RWPE1 (cell line): ENCODE results near the gene S100A2.
A peak's percentile ranks its signal among the peaks of the same experiment; 100 is the strongest.

Source experiments
- CTCF ChIA-PET: fragments of 350-600 bp; sonication (Branson Sonifier 250); formaldehyde crosslinking; extraction: SDS; loops from one replicate; lab custom pipeline; 2021; lab: Yijun Ruan, JAX
- POLR2A ChIA-PET: fragments of 400-600 bp; formaldehyde crosslinking; extraction: SDS; loops from one replicate; lab custom pipeline; 2020; ENCODE audit warnings: antibody characterized with exemption; ENCODE audit not compliant: low non-redundant PET; lab: Yijun Ruan, JAX
- DNase-seq: peaks from one replicate; pipeline ENCODE4 v3.0.0; 2012; ENCODE audit warnings: low spot score
- H3K27ac ChIP-seq: fragments of 450-650 bp; 2 replicates; pipeline ENCODE4 v1.5.1; 2017
- TF ChIP-seq, protein P1 (sequence below): fragments of 450-650 bp; conservative IDR thresholded peaks from 2 replicates; pipeline ENCODE4 v1.5.1; 2017; ENCODE audit warnings: low read depth, mild to moderate bottlenecking

The S100A2 gene

DNA sequence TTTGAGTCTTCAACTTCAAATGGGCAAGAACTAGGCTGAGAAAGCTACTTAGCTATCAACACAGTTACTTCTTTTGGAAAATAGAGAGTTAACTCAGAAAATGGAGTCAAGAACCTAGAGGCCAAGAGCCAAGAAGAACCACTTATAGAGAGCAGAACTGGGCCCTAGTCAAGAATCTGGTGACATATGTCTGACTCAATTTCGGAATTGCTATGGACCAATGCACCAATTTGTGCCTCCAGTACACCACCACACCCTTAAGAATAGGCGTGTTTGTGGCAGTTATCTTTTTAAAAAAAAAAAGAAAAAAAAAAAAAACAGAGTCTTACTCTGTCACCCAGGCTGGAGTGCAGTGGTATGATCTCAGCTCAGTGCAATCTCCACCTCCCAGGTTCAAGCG is 7.8 kb downstream of the S100A2 start:
- ChIA-PET CTCF (interaction anchor here (1.5 kb wide), 1 partner anchor 26 kb away, joined by 3 read pairs; no protein-coding TSS in a partner anchor), POLR2A (no interaction called here)
- DNase-seq, result no peak
- TF ChIP-seq, protein P1, sequence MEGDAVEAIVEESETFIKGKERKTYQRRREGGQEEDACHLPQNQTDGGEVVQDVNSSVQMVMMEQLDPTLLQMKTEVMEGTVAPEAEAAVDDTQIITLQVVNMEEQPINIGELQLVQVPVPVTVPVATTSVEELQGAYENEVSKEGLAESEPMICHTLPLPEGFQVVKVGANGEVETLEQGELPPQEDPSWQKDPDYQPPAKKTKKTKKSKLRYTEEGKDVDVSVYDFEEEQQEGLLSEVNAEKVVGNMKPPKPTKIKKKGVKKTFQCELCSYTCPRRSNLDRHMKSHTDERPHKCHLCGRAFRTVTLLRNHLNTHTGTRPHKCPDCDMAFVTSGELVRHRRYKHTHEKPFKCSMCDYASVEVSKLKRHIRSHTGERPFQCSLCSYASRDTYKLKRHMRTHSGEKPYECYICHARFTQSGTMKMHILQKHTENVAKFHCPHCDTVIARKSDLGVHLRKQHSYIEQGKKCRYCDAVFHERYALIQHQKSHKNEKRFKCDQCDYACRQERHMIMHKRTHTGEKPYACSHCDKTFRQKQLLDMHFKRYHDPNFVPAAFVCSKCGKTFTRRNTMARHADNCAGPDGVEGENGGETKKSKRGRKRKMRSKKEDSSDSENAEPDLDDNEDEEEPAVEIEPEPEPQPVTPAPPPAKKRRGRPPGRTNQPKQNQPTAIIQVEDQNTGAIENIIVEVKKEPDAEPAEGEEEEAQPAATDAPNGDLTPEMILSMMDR, result no peak
- H3K27ac ChIP-seq, result peak overlapping the region; percentile 69

DNA sequence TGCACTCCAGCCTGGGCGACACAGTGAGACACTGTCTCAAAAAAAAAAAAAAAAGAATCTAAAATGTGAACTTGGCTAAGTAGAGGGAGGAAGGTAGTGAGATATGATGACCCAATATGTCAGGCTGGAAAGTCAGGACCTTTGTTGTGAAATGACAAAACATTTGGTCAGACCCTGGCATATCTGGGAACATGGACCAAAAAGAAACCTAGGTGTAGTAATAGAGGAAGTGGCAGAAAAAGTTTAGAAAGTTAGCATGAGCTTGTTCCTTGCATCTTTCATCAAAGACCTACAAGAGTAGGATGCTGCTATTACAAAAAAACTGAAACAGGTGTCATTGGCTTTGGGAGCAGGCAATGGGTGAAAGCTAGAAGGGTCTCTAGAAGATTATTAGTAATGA is 9.3 kb downstream of the S100A2 start:
- TF ChIP-seq, protein P1, result no peak
- DNase-seq, result no peak
- ChIA-PET CTCF (interaction anchor here (1.5 kb wide), 1 partner anchor 25 kb away, joined by 3 read pairs; no protein-coding TSS in a partner anchor), POLR2A (interaction anchor here (0.6 to 1.3 kb wide), 2 partner anchors 23 to 41 kb away, joined by 3 to 7 read pairs; no protein-coding TSS in a partner anchor)
- H3K27ac ChIP-seq, result peak overlapping the region; percentile 57

DNA sequence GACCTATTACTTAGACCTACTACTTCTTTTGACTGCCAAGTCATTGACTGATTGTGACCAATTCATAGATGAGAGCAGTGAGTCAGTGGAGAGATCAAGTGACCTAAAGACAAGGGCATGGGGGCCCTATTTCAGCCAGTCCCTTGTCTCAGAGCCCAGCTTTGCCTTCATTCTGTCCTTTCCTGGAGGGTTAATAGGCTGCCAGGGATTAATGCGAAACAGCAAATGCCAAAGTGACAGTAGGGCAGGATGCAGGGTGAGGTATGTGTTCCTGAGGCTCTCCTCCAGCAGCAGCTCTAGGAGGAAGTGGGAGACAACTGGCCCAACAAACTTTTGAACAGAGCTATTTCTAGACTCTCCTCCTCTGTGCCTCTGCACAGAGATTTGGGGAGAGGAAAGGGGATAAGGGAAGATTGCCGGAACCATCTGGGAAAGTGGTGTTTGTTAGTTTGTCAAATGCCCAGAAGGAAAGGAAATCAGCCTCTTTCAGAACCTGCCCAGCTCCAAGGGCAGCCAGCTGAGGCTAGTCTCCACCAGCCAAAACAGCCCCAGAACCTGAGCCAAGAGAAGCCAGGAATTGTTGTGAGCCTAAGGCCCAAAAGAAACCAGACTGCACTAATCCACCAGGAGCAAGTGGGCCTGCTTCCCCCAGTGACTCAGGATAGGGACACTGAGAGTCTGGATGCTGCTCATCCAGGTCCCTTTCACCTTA is 11.7 kb downstream of the S100A2 start:
- peak overlapping the region; percentile 96 for H3K27ac ChIP-seq
- no peak for DNase-seq
- POLR2A ChIA-PET, result interaction anchor here (0.6 kb wide), 1 partner anchor 16 kb away, joined by 3 read pairs; no protein-coding TSS in a partner anchor
- TF ChIP-seq, protein P1, result no peak
- CTCF ChIA-PET, result interaction anchor here (0.8 to 0.9 kb wide), 2 partner anchors 14 to 27 kb away, joined by 3 to 6 read pairs; no protein-coding TSS in a partner anchor

DNA sequence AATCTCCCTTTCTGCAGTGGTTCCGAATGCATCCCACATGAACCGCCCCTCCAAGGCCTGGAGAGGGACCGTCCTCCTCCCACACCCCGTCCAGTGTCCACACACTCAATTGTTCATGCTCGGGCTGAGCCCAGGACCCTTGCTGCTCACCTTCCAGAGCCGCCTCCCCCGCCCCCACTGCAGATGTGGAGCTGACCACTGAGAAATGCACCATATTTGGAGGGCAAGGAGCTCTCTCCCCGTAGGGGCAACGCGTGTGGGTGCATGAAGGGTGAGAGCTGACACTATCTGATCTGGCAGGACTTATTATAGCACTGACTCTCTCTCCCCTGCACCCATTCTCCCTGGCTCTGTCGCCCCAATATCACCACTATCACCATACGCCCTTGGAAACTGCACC is 12.5 kb downstream of the S100A2 start:
- DNase-seq, result no peak
- H3K27ac ChIP-seq, result peak overlapping the region; percentile 96
- POLR2A ChIA-PET, result interaction anchor here (0.6 kb wide), 1 partner anchor 16 kb away, joined by 3 read pairs; no protein-coding TSS in a partner anchor
- CTCF ChIA-PET, result interaction anchor here (0.6 to 1.8 kb wide), 4 partner anchors 9 to 26 kb away, joined by 3 to 6 read pairs (median 4); no protein-coding TSS in a partner anchor
- TF ChIP-seq, protein P1, result no peak

DNA sequence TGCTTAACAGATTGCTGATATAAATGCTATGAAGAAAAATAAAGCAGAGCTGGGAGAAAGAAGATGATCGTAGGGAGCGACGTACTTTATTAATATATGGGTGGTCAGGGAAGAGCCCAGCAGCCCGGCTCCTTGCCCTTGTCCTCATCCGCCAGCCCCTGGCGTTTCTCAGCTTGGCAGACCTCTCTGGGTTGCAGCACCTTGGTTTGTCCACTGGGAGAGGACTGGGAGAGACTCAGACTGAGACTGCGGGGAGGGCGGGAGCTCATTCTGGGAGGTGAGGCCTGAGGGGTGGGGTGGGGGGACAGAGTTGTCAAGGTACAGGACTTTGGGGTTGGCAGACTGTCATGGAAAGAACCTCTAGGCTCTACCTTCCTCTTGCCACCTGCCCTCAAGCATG is 13.3 kb downstream of the S100A2 start:
- POLR2A ChIA-PET, result interaction anchor here (0.6 kb wide), 1 partner anchor 415 kb away, joined by 3 read pairs; no protein-coding TSS in a partner anchor
- TF ChIP-seq, protein P1, result no peak
- DNase-seq, result no peak
- CTCF ChIA-PET, result interaction anchor here (0.5 to 1.8 kb wide), 3 partner anchors 9 to 555 kb away, joined by 5 to 6 read pairs (median 5); no protein-coding TSS in a partner anchor
- peak overlapping the region; percentile 96 for H3K27ac ChIP-seq

DNA sequence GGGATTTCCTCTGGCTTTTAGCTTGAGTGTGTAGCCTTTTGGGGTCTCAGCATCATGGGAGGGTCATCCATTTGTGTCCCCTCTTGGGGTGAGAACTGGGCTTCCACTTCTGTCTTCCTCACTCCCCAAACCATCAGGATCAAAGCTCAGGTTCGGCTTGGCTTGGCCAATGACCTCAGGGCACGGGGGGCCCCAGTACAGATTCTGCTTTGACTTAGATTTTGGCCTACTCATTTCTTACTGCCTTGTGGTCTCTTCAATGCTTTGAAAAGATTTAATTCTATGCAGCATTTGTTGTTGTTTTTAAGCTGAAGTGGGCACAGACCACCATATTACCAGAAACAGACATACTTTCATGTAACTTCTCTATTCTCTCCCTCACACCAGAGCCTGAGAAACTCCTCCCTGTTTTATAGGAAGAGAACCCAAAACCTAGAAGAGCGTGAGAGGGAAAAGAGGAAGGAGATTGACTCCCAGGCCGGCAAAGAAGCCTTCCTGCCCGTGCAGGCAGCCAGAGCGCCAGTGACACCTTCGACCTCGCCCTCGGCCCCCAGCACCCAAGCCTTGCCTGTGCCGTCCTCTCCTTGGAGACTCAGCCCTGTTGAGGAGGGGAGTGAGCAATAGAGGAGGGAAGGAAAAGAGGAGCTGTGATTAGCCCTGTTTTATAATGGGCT is 14.7 kb downstream of the S100A2 start:
- H3K27ac ChIP-seq, result peak overlapping the region; percentile 96
- ChIA-PET CTCF (interaction anchor here (0.7 to 1.3 kb wide), 3 partner anchors 18 to 40 kb away, joined by 4 to 6 read pairs (median 6); no protein-coding TSS in a partner anchor), POLR2A (no interaction called here)
- TF ChIP-seq, protein P1, result no peak
- DNase-seq, result no peak
